Measurements from ENCODE around the gene HOXB13.

HOXB13 gene

DNA sequence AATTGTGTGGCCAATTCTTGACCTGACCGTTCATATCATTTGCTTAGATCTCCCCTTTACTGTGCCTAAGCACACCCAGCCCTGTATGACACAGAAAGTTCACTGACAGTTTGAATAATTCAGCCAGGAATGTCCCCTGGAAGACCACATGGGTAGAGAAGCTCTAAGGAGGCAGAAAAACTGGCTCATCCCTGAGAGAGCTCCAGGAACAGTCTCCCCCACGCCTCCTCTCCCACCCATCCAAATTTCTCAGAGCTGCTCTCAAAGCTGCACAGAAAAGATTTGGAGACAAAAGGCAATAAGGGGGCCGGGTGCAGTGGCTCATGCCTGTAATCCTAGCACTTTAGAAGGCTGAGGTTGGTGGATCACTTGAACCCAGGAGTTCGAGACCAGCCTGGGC, 17.4 kb downstream of the HOXB13 start:
- no peak for DNase-seq (ENCODE audit: low read depth in 2 of 2)

DNA sequence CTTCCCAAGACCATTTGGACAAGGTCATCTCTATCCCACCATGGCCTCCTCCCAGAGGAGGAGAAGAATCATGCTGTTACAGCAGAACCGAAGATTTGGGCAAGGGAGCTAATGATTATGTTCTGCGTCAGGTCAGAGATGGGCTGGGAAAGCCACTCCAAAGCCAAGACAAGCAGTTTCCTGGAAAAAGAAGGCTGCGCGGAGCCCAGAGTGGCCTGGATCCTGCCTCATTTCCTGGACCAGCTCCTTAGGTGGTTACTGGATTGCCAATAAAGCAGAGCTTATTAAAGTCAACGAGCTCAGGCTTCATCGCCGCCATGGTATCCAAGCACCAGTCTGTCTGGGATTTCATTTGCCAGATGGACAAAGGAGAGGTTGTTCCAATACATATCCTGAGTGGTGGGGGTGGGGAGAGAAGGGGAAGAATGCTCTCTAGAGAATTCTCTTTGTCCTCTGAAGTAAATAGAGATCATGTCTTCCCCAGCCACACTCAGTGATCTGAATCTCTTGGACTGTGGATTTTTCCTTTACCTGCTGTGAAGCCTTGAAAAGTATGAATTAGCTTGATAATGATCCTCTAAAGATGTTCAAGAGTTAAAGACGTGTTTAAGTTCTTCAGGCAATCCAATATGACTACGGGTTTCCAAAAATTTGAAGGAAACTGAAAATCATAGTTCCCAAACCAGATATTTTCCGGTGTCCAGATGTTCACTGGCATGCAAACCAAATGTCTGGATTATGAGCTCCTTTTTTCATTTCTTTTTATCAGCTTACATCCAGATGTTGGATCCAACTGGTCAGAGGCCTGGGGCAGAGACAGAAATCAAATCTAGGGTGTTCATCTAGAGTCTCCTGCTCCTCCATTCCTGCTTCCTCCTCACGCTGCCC, 23.9 kb downstream of the HOXB13 start:
- DNase-seq (ENCODE audit: low read depth in 2 of 2), result no peak

DNA sequence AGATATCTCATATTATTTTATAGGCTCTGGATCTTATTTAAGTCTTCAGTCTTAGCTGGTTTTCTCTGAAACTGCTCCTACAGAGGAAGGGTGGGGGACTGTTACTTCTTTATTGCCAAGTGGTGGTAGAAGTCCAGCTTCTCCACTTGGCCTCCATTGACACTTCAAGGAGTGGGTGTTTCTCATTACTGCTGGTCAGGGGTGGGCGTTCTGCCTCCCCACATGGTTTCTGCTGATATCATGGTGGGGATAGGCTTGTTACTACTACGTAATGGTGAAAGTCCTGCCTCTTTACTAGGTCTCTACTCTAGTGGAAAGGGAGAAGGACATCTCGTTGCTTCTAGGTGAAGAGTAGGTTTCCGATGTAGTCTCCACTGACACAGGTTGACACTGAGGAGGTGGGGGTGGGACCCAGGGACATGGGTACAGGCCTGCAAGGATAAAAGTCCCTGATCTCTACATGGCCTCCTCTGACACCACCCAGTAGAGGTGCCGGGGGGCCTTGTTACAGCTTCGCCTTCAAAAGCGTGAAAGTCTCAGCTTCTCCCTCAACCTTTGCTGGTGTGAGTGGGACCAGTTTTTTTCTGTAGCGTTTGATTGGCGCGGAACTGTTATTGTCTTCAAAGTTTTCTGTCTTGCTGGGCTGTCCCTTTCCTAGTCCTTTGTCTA, 26.6 kb downstream of the HOXB13 start:
- DNase-seq (ENCODE audit: low read depth in 2 of 2), result no peak

DNA sequence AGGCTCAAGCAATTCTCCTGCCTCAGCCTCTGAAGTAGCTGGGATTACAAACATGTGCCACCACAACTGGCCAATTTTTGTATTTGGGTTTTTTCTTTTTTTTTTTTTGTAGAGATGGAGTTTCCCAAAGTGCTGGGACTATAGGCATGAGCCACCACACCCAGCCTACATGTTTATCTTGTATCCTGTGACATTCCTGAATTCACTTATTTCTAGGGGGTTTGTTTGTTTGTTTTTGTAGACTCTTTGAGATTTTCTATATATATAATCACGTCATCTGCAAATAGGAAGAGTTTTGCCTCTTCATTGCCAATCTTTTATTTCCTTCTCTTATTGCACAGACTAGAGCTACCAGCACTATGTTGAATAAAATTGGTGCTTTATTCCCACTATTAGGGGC, 35.4 kb downstream of the HOXB13 start:
- DNase-seq (ENCODE audit: low read depth in 2 of 2), result no peak

DNA sequence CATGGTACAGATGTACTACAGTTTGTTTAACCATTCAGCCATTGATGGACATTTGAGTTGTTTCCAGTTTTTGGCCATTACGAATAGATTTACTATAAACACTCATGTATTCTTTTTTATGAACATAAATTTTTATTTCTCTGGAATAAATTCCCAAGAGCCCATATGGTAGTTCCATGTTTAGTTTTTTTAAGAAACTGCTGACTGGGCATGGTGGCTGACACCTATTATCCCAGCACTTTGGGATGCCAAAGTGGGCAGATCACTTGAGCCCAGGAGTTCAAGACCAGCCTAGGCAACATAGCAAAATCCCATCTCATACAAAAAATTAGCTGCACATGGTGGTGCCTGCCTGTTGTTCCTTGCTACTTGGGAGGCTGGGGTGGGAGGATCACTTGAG, 36.5 kb downstream of the HOXB13 start:
- no peak for DNase-seq (ENCODE audit: low read depth in 2 of 2)

DNA sequence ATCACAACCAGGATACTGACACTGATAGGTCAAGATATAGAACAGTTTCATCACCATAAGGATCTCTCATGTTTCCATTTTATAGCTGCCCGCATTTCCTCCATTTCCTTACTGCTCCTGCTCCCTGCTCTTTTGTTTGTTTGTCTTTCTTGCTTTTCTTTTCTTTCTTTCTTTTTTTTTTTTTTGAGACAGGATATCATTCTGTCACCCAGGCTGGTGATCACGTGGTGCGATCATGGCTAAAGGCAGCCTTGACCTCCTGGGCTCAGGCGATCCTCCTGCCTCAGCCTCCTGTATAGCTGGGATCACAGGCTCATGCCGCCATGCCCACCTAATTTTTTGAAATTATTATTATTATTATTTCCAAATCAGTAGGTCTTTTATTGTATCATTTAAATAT, 37.9 kb downstream of the HOXB13 start:
- DNase-seq (ENCODE audit: low read depth in 2 of 2), result no peak

DNA sequence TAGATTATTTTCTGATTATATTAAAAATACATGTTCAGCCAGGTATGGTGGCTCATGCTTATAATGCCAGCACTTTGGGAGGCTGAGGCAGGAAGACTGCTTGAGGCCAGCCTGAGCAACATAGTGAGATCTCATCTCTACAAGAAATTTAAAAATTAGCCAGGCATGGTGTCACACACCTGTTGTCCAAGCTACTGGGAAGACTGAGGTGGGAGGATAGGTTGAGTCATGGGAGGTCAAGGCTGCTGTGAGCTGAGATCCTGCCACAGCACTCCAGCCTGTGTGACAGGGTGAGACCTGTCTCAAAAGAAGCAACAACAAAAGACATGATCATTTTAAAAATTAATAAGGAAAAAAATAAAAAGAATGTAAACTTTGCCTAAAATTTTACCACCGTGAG, 46.9 kb downstream of the HOXB13 start:
- no peak for DNase-seq (ENCODE audit: low read depth in 2 of 2)

DNA sequence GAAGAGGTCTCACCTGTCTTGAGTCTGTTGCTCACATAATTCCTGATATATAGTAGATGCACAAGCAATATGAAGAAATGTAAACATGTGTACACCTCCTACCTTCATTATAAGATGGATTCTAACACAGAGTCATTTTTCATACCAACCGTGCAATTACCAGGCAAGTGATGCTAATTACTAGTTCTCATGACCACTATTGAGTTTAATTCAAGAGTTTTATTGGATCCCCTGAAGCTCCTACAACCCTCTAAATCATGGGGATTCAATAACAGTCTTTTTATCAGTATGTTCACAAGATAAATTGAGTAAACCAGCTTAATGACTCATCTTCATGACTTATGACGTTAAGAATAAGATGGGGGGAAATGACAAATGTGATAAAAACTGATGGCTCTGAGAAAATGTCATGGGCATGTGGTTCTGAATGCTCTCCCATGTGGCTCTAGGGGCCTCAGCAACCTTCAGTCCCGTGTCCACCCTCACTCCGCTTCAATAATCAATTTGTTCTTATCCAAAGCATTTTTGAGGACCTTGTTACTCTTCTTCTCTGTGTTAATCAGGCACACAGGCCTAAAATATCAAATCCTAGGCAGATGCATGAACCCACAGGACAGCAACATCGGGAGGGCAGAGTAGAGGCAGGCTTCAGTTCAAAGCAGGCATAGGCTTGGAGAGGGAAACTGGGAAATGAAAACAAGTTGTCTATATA, 49.0 kb downstream of the HOXB13 start:
- DNase-seq (ENCODE audit: low read depth in 2 of 2), result no peak

DNA sequence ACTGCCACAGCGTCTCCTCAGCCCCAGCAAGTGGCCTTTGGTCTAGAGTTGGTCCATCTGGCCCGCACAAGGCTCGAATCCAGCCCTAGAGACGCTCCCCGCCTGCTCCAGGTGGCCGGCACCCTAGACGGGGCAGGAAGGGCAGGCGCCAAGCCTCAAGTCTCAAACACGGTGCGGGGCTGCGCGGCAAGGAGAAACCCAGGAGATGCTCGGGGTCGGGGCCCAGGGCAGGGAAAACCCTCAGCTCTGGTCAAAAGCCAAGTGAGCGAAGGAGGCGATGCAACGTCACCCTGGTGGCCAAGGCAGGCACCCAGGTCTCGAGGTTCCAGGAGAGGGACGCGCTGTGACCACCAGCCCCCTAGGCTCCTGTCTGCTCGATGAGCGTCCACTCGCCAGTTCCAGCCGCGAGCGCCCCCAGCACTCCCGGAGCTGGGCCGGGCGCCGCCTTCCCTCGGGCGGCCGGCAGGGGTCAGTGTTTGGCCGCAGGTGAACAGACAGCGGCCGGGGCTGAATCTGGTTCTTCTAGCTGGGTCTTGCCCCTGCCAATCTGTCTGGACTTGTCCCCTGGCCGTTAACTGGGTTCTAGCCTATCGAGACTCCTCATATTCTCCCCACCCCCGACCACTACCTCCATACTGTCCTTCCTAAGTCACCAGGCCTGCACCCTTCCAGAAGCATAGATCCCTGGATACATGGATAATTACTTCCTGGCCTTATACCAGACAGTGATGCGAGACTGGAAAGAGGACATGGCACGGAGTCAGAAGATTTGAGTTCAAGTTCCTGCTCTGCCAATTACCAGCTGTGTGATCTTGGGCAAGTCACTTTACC, 50.2 kb downstream of the HOXB13 start:
- DNase-seq (ENCODE audit: low read depth in 2 of 2), result peak; percentile 61 to 70

DNA sequence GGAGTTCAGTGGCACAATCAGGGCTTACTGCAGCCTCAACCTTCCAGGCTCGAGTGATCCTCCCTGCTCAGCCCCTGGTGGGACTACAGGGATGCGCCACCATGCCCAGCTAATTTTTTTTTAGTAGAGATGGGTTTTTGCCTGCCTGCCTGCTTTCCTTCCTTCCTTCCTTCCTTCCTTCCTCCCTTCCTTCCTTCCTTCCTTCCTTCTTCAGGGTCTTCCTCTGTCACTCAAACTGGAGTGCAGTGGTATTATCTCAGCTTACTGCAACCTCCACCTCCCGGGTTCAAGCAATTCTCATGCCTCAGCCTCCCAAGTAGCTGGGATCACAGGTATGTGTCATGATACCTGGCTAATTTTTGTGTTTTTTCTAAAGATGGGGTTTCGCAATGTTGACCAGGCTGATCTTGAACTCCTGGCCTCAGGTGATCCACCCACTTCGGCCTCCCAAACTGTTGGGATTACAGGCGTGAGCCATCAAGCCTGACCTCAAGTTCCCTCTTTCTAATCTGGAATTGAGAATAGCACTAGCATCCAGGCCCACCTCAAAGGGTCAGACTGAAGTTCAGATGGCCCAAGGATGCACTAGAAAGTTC, 51.5 kb downstream of the HOXB13 start:
- no peak for DNase-seq (ENCODE audit: low read depth in 2 of 2)

Measured in stimulated activated CD4-positive, alpha-beta T cell treated with anti-CD3 and anti-CD28 coated beads, Interleukin-1b, Interleukin-23, amount 100 ng/mL, for 4 hours (primary cell).